NOMO-1 treated with dmso at 0.1 percent for 144 hours (cell line): Measurements from ENCODE around the gene ENTPD3.

ENCODE experiments used
- DNase-seq: peaks from one replicate; lab custom pipeline; 2025; ENCODE audit not compliant: unreplicated experiment; lab: John Stamatoyannopoulos, UW

Gene ENTPD3, protein sequence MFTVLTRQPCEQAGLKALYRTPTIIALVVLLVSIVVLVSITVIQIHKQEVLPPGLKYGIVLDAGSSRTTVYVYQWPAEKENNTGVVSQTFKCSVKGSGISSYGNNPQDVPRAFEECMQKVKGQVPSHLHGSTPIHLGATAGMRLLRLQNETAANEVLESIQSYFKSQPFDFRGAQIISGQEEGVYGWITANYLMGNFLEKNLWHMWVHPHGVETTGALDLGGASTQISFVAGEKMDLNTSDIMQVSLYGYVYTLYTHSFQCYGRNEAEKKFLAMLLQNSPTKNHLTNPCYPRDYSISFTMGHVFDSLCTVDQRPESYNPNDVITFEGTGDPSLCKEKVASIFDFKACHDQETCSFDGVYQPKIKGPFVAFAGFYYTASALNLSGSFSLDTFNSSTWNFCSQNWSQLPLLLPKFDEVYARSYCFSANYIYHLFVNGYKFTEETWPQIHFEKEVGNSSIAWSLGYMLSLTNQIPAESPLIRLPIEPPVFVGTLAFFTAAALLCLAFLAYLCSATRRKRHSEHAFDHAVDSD

GRCh38 chr3:40387001-40387894, at the start of gene ENTPD3:
ENTPD3 (plus strand) TSS chr3:40387184; CDS start chr3:40388058, 874 bp downstream.
- no peak for DNase-seq

GRCh38 chr3:40339871-40340270, 47.1 kb upstream of the ENTPD3 start:
- DNase-seq = no peak

- DNase-seq = no peak
These were observed 46.3 kb upstream of the ENTPD3 start for GRCh38 chr3:40340541-40341170.

GRCh38 chr3:40341671-40342070, 45.3 kb upstream of the ENTPD3 start:
- no peak for DNase-seq

DNA sequence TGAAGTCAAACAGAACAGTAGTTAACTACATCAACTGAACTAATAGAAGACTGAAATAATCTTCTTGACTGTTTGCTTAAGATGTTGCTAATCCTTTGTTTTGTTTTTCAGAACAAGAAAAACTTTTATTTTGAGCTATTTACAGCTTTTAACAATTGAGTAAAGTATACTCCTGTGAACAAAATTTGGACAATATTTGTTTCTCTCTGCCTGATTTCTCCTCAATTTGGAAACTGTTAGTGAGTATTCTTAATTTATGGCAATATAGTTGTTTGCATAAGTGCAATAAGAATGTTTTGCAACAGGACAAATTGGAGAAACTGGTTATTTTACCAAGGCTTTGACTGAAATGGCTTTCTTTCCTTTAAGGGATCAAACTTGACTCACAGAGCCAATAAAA, 36.5 kb upstream of the ENTPD3 start:
- no peak for DNase-seq

- DNase-seq = no peak
These were observed 31.6 kb upstream of the ENTPD3 start for GRCh38 chr3:40355410-40355809.

GRCh38 chr3:40358454-40358853, 28.5 kb upstream of the ENTPD3 start:
- DNase-seq = no peak

GRCh38 chr3:40363674-40364073, 23.3 kb upstream of the ENTPD3 start:
- no peak for DNase-seq

DNA sequence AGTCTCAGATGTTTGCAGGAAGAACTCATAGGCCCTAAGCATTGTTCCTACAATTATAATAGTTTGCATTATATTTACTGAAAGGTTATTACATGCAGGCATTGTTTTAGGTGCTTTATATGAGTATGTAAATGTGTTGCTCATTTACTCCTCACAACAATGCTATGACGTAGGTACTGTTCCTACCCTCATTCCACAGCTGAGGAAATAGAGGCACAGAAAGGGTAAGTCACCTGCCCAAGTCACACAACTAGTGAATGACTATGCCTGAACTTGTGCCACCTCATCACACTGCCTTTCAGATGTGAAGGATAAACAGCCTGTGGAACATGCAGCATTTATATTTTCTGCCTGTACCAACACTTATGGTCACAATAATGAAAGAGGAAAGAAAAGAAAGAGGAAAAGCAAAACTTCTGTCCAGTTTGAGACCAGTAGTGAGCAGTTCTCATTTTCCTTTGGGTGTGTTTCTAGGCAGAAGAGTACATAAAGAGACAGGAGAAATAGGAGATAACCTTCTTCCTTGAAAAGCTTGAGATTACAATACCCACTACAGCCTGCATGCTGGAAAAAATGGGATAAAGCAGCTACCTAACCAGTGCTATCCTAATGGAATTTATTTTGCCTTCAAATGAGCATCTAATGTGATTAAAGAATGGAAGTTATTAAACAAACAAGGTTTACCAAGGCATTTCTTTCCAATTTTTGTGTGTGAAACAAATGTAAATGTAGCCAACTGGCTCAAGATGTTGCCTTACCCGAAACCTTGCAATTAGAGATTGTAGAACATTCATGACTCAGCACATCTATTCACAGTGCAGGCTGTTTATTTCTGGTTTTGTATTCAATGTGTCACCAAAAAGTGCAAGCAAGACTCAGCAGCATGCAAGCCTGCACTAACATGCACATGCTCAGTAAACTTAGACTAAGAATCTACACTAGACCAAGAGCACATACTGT, 20.5 kb upstream of the ENTPD3 start:
- DNase-seq = no peak

GRCh38 chr3:40369716-40370115, 17.3 kb upstream of the ENTPD3 start:
- no peak for DNase-seq

- DNase-seq = no peak
These were observed 9.2 kb upstream of the ENTPD3 start for GRCh38 chr3:40377822-40378221.

DNA sequence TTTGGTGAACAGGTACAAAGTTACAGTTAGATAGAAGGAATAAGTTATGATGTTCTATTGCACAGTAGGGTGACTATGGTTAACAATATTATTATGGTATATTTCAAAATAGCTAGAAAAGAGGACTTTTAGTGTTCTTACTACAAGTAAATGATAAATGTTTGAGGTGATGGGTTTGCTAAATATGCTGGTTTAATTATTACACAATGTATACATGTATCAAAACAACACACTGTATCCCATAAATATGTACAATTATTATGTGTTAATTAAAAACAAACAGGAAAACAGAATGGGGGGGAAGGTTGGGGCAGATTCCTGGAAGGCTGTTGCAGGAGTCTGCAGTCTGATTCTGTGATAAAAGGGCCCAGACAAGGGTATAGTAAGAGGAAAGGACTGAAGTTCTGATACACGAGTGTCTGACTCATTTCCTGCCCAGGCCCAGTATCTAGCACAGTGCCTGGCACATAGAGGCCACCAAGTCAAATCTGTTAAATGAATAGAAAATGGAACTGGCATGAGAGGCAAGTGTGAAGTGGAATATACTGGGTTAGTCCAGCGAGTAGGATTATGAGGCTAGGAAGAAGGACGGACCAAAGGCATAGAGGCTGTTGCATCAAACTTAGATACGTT, 7.2 kb upstream of the ENTPD3 start:
- no peak for DNase-seq

DNA sequence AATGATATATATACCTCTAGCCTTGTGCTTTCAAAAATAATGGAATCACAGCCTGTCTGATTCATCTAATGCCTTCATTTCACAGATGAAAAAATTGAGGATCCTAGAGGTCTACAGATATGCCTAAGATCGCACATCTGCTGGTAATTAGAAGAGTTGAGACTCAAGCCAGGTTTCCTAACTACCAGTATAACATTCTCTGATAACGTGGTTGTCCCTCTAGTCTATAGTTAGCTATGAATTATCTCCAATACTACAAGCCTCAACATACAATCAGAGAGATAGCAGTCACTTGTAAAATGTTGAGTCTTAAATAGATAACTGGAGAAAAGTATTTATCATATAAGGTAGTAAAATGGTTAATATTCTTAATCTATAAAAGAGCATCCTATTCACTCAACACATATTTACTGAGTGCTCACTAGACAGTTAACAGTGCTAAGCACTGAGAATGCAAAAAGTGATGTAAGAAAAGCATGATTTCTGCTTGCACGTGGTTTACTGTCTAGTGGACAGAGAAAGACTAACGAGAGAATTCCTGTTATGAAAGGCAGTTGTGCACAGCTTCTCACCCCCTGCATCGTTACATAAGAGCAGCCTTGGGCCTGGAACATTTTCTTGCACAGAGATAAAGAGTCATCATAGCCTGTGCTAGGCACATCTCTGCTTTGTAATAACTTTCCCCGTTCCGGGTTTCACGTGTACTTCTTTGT, 4.9 kb upstream of the ENTPD3 start:
- no peak for DNase-seq

- no peak for DNase-seq
These were observed 4.4 kb upstream of the ENTPD3 start for GRCh38 chr3:40382617-40382979.

DNA sequence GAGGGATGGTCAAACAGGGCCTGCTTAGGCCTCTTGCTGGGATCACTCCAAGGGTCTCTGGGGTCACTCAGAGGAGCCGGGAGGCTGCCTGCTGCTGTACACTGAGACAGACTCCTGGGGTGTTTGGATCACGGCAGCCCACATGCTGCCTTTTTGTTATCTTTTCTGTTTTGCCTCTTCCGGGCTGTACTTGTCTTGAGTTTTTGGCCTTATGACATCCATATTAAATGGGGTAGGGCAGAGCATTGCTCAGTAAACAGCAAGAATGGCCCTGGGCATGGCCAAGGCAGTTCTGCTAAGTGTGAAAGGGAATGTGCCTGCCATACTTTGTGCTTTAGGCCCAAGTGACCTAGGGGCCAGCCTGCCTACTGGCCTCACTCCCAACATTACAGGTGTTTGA, 771 bp upstream of the ENTPD3 start:
- DNase-seq = no peak

DNA sequence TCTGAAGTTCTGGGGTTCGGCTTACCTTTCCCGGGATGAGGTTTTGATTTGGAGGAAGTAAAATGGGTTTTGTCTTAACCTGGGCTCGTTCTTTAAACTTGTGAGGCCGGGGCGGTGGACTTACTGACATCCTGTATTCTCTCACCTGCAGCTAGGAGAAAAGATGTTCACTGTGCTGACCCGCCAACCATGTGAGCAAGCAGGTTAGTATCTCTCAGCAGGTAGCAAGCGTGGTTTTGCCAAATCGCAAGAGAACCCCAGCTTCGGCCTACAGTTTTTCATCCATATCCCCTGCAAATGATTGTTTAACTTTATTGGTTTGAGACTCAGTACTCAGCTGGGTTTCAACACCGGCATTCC, 891 bp downstream of the ENTPD3 start:
- no peak for DNase-seq

DNA sequence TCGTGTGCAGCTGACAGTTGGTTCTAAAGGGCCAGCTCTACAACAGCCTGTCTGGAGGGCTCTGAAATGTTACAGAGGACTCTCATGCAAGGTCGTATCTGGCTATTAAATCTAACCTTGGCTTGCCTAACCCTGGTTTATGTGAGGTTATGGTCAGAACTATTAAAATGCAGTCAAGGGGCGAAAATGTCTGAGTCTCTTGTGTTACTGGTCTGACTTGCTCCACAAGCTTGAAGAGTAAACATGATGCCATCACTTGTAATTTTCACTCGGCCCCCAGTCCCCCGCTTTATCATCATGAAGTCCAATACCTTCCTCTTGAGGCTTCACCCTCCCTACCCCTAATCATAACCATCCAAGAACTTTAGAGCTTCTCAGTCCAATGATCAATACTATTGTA, 9.4 kb downstream of the ENTPD3 start:
- DNase-seq = no peak

DNA sequence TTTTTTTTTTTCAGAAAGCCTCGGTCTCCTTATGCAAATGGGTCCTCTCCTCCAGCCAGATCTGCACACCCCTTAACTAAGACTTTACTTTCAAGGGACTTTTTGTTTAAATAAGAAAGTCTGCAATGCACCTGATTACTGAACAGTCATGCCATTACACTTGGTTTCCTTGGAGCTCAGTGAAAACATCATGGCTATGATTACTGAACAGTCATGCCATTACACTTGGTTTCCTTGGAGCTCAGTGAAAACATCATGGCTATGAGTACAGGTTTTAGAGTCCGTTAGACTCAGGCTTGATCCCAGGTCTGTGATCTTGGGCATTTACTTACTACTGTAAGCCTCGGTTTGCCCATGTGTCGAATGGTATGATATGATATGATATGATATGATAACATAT, 10.1 kb downstream of the ENTPD3 start:
- no peak for DNase-seq

DNA sequence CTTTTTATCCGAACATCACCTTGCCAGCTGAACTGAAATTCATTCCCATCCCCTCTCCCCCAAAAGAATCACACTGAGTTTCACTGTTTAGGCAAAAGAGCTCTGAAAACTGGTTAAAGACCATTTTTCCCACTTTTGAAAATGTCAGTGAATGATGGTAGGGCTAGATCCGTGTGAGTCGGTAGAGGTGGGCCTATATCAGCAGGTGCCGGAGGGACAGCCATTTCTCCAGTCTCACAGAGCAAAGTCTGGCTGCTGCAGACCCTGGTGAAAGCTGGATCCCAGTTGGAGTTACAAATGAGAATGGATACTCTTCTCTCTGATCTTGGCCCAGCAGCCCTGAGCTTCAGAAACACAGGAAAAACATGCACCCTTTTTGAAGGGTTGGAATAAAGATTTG, 10.9 kb downstream of the ENTPD3 start:
- DNase-seq = no peak
